HG02678 (cell line): ENCODE results near the gene RNF149.
"Not testable (repeated sequence)": the region's sequence is repeated elsewhere in the genome, so short reads cannot be mapped to it uniquely, and the experiment has no call there.

Source experiments
- ATAC-seq: cut with Tn5 transposase; IDR thresholded peaks from one replicate; pipeline ENCODE4 v1.9.1; 2021; ENCODE audit warnings: mild to moderate bottlenecking, moderate library complexity; ENCODE audit not compliant: unreplicated experiment

RNF149 gene

GRCh38 chr2:101332885-101333766 is 24.6 kb upstream of the RNF149 start:
- no peak for ATAC-seq

- ATAC-seq, result no peak
Measured at GRCh38 chr2:101331202-101331601, 22.7 kb upstream of the RNF149 start.

- no peak for ATAC-seq
Measured at GRCh38 chr2:101330253-101330933, 21.9 kb upstream of the RNF149 start.

- ATAC-seq, result no peak
Measured at GRCh38 chr2:101329026-101329425, 20.5 kb upstream of the RNF149 start.

- no peak for ATAC-seq
Measured at GRCh38 chr2:101328474-101329007, 20.0 kb upstream of the RNF149 start.

- no peak for ATAC-seq
Measured at GRCh38 chr2:101327863-101328394, 19.4 kb upstream of the RNF149 start.

- no peak for ATAC-seq
Measured at GRCh38 chr2:101325425-101325824, 16.9 kb upstream of the RNF149 start.

GRCh38 chr2:101316568-101316967 is 8.1 kb upstream of the RNF149 start:
- ATAC-seq, result not testable (repeated sequence)

GRCh38 chr2:101311696-101312017 is 3.2 kb upstream of the RNF149 start:
- ATAC-seq, result no peak

- no peak for ATAC-seq
Measured at GRCh38 chr2:101310834-101311695, 2.6 kb upstream of the RNF149 start.

GRCh38 chr2:101310090-101310833 is 1.8 kb upstream of the RNF149 start:
- ATAC-seq, result no peak

- ATAC-seq, result peak; percentile 19
Measured at GRCh38 chr2:101307950-101308431, 510 bp downstream of the RNF149 start.

- ATAC-seq, result no peak
Measured at GRCh38 chr2:101307503-101307902, 998 bp downstream of the RNF149 start.

- ATAC-seq, result peak; percentile 4
Measured at GRCh38 chr2:101306410-101306809, 2.1 kb downstream of the RNF149 start.

- no peak for ATAC-seq
Measured at GRCh38 chr2:101305492-101306078, 2.9 kb downstream of the RNF149 start.

GRCh38 chr2:101305035-101305434 is 3.5 kb downstream of the RNF149 start:
- ATAC-seq, result no peak

GRCh38 chr2:101303688-101304087 is 4.8 kb downstream of the RNF149 start:
- no peak for ATAC-seq

GRCh38 chr2:101302016-101302415 is 6.5 kb downstream of the RNF149 start:
- no peak for ATAC-seq

- no peak for ATAC-seq
Measured at GRCh38 chr2:101300836-101301235, 7.7 kb downstream of the RNF149 start.

GRCh38 chr2:101300164-101300563 is 8.3 kb downstream of the RNF149 start:
- ATAC-seq, result no peak
